Activated naive CD4-positive, alpha-beta T cell treated with anti-CD3 and anti-CD28 coated beads, Interleukin-2, amount 50 U/mL, for 16 hours (primary cell): ENCODE measurements around the gene C10orf67.

Experiments used
- DNase-seq: peaks from one replicate; pipeline ENCODE4 v3.0.0-alpha.2; 2020

Gene C10orf67

GRCh38 chr10:23158370-23158769 lies 186.2 kb downstream of the C10orf67 start:
- DNase-seq = peak; percentile 35

GRCh38 chr10:23157691-23158369 lies 186.8 kb downstream of the C10orf67 start:
- no peak for DNase-seq

- DNase-seq = no peak
Observed at GRCh38 chr10:23157239-23157681, 187.3 kb downstream of the C10orf67 start.

- no peak for DNase-seq
Observed at GRCh38 chr10:23156447-23157150, 188.0 kb downstream of the C10orf67 start.

GRCh38 chr10:23155169-23155568 lies 189.4 kb downstream of the C10orf67 start:
- no peak for DNase-seq
